HFF-Myc (cell line): Measurements from ENCODE around the gene ZNF782.
A peak's percentile ranks its signal among the peaks of the same experiment; 100 is the strongest.
"Not testable (repeated sequence)": the region's sequence is repeated elsewhere in the genome, so short reads cannot be mapped to it uniquely, and the experiment has no call there.

ENCODE experiments used
- DNase-seq: peaks from one replicate; pipeline ENCODE4 v3.0.0-alpha.2; 2011; ENCODE audit warnings: low read depth; ENCODE audit errors: extremely low read depth
- H3K4me3 ChIP-seq: replicated peaks from 2 replicates; pipeline ENCODE4 v1.5.1; 2011; ENCODE audit warnings: low read depth, mild to moderate bottlenecking, control low read depth, low read length
- CTCF ChIP-seq: IDR thresholded peaks from 2 replicates; pipeline ENCODE4 v1.5.1; 2012; ENCODE audit warnings: mild to moderate bottlenecking, low read depth, low read length, control low read depth; ENCODE audit errors: missing control alignments

The ZNF782 gene

GRCh38 chr9:96854651-96855273, 448 bp upstream of the ZNF782 start:
- DNase-seq = no peak
- no peak for TF ChIP-seq CTCF
- H3K4me3 ChIP-seq = peak overlapping the region; percentile 59

GRCh38 chr9:96852676-96853075, 1.6 kb downstream of the ZNF782 start:
- no peak for TF ChIP-seq CTCF
- H3K4me3 ChIP-seq = no peak overlapping the region; the same call in 1 of the 2 replicates
- no peak for DNase-seq

- no peak for DNase-seq
- no peak for TF ChIP-seq CTCF
Observed at GRCh38 chr9:96844040-96844439, 10.3 kb downstream of the ZNF782 start.

GRCh38 chr9:96818533-96818932, 35.8 kb downstream of the ZNF782 start:
- no peak for TF ChIP-seq CTCF
- DNase-seq = no peak

More at GRCh38 chr9:96844040-96844439, 10.3 kb downstream of the ZNF782 start:
- no peak overlapping the region for H3K4me3 ChIP-seq

GRCh38 chr9:96817973-96818372, 36.3 kb downstream of the ZNF782 start:
- no peak overlapping the region for H3K4me3 ChIP-seq
- TF ChIP-seq CTCF = no peak
- no peak for DNase-seq

More at GRCh38 chr9:96818533-96818932, 35.8 kb downstream of the ZNF782 start:
- H3K4me3 ChIP-seq = no peak overlapping the region

- no peak for DNase-seq
- H3K4me3 ChIP-seq = no peak overlapping the region
- TF ChIP-seq CTCF = no peak
Observed at GRCh38 chr9:96813607-96814006, 40.7 kb downstream of the ZNF782 start.

GRCh38 chr9:96798959-96799358, 55.4 kb downstream of the ZNF782 start:
- H3K4me3 ChIP-seq, DNase-seq: not testable (repeated sequence)
